Fibroblast of skin of right biceps (primary cell): ENCODE data around the gene CPOX.
"Not testable (repeated sequence)": the region's sequence is repeated elsewhere in the genome, so short reads cannot be mapped to it uniquely, and the experiment has no call there.

Source experiments
- DNase-seq: peaks from one replicate; pipeline ENCODE4 v3.0.0-alpha.2; 2013

Gene CPOX

DNA sequence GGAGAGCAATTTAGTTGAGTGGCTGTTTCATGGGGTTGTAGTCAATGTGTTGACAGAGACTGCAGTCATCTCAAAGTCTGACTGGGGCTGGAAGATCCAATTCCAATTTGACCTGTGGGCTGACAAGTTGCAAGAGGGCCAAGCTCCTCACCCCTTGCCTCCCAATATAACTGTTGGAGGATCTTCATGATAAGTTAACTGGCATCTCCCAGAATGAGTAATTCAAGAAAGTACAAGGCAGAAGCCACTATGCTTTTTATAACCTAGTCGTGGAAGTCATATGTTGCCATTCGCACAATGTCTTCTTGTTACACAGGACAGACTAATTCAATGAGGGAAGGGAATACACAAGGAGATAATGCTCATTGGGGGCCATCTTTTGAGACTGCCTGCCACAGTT is 32.5 kb downstream of the CPOX start:
- DNase-seq, result no peak

GRCh38 chr3:98559769-98560168 is 33.6 kb downstream of the CPOX start:
- DNase-seq, result not testable (repeated sequence)

GRCh38 chr3:98558100-98558827 is 35.1 kb downstream of the CPOX start:
- no peak for DNase-seq

DNA sequence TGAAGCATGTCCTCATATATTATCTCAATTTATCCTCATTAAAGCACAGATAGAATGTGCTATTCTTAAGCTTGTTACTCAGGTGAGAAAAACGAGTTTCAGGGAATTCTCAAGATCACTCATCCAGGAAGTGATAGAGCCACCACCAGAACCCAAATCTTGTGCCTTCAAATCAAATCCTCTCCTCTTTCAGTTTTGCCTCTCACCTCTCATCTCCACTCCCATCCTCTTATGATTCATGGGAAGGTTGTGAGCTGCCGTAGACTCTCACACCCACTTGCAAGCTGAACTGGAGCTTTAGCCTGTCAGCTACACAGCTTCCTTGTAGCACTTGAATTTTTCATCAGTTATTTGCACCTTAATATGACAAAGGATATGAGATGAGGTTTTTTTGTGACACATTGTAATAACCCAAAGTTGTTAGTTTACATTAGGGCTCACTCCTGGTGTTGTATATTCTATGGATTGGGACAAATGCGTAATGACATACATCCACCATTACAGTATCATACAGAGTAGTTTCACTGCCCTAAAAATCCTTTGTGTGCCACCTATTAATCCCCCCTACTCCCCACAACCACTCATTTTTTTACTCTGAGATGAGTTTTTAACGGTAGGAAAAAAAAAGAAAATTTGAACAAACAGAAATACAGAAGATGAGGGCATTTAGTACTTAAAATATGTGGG is 35.9 kb downstream of the CPOX start:
- DNase-seq, result no peak

DNA sequence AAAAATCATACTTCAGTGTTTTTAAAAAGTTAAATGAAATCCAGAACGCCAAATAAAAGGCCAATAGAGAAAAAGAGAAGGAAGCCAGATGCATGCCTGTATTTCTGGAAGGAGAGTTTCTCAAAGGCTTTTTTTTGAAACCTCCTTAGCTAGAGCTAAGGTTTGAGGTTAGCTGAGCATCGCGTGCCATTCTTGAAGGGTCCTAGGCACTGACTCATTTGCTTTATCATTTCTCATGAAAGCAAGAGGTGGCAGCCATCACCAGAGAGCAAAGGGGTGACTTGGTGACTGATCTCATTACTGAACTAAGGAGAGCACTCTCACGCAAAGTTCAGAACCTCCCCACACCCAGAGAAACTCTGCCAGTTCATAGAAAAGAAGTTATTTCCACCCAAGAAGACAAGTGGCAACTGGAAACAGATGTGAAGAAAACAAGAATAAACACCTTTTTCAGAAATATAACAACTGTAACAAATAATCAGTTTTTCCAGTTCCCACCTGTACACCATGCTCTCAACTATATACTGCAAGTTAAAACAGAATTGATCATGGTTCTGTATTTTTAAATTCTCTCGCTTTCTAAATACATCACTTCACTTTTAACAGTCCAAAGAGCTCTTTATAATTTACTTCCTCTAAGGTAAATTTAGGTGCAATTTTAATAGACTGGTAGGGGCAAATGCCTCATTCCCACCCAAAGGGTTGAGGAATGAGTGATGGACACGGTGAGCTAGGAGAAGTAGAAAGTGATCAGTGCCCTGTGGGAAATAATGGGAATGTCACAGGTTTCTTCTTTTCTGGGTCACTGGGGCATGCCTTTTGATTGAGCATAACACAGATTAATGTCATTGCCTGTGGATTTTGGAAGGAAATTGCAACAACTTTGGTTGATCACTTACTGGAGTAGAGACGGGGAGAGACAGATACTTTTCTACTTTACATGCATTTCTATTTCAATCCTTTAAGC is 37.0 kb downstream of the CPOX start:
- no peak for DNase-seq

DNA sequence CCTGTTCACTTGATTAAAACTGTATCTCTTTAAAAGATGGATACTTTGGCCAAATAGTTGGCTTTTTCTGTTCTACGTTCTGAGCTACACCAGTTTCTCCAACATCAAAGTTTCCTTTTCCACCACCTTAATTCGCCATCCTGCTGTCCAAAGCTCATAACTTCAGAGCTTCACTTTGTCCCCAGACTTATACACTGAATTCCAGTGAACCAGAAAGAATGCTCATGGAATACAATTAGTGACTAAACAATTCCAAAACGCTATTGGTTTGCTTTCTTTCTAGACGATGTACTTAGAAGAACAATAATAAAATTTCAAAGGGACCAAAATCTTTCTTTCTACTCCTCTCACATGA is 38.4 kb downstream of the CPOX start:
- DNase-seq, result no peak

GRCh38 chr3:98554580-98554979 is 38.8 kb downstream of the CPOX start:
- DNase-seq, result no peak

DNA sequence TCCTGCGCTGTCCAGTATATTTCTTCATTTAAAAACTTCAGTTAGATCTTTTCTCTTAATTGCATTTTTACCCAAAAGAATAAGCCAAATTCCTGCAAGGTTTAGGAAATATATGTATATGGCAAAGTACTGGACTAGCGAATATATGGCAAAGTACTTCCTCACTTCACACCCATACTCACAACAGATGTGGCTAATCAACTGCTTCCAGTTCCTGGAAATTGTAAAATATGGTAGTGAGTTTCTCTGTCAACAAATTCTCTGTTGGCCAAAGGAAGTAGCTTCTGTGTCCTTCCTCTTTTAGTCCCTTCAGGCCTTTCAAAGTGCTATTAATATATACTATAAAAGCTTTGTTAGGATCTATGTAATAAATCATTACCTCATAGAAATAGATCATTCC is 39.7 kb downstream of the CPOX start:
- no peak for DNase-seq

DNA sequence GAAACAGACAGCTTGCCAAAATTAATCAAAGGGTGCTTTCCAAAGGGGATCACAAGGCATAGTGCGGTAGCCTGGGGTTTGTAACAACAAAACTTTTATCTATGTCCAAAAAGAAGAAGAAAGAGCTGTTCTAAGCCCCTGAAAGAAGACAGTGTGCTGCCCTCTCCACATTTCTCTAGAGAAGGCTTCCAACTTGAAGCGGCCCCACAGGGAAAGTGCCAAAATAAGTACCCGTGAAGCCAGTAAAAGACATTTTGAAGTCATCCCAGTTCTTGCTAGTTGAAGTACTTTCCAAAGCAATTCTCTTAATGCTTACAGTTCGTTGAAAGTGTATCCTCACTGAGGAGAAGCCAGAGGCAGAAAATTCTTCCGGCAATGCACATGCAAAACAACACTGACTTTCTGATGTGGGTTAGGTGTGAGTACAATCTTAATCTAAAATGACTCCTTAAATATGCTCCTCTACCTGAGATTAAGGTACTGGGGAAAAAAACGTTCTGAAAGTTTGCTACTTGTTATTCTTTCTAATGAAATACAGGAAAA is 40.3 kb downstream of the CPOX start:
- no peak for DNase-seq

DNA sequence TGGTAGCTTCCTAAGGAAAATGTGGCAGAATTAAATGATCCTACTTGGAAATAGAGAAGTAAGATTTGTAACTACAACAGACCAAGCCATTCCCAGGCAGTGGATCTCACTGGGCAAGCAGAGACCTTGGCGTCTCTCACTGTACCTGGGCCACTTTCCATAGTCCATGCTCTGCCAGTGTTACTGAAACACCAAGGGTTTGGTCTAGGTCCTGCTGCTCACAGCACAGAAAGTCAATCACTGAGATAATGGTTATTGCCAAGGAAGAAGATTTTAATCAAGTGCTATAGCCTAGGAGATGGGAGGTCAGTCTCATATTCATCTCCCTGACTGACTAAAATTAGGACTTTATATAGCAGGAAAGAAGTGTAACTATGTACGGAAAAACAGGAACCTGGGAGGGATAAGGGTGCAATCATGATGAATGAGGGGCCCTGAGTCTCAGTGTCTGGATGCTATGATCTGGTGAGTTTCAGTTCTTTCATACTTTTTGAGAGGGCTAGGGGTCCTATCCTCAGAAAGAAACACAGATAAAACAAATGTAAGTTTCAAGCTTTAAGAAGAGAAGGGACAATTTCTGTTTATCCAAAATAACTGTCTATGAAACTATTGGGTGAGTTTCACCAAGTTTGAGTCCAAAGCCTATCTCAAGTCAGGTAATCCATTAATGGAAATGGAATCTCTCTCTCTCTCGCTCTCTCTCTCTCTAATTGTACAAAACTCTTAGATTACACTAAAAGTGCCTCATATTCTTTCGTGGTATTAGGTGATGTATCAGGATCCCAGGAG is 41.0 kb downstream of the CPOX start:
- no peak for DNase-seq

- no peak for DNase-seq
Measured at GRCh38 chr3:98551754-98552153, 41.7 kb downstream of the CPOX start.

DNA sequence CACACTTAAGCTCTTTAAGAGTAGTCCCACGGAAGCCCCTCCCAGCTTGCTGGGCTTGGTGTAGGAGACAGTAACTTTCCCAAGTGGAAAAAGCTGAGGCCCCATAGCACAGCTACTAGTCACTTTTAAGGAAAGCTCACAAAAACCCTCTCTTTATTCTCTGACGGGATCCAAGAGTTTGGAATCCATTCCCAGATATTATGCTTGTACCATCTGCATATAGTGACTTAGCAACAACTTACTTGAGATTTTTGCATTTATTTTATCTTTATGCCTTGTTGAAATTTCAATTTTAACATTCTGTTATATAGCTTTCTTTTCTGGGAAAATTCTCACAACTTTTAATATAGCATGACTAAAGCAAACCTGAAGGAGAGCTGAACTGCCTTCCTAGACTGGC is 42.2 kb downstream of the CPOX start:
- no peak for DNase-seq

DNA sequence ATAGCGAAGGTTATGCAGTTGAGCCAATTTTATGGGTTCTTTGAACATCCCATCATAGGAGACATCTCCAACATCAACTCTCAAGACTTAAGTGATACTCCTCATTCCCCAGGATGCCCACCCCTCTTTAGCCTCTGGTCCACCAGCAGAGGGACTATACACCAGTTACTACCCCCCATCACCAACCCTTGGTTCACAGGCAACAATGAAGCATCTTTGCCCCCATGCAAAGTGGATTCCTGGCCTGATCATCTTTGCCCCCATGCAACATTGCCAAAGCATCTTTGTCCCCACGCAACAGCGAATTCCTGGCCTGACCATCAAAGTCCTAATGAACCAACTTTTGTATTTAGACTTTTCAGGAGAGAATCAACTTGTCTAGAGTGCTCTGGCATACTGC is 42.6 kb downstream of the CPOX start:
- no peak for DNase-seq

DNA sequence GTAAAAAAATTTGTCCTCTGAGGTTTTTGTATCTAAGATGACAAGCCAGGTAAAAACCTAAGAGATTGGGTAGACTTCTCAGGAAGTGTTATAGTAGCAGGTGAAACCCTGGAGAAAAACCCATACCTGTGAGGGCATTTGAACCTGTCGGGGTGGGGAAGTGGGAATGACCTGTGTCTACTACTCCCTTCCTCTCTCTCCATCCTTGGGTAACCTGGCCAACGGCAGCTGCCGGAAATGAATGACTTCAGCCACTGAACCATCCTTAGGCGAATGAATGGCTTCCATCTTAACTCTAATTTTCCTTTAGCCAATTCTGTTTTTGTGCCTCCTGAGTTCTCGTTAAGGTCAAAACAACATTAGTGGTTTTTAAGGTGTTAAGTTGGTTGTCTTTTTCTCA is 44.9 kb downstream of the CPOX start:
- no peak for DNase-seq

- no peak for DNase-seq
Measured at GRCh38 chr3:98545940-98546339, 47.5 kb downstream of the CPOX start.

GRCh38 chr3:98542623-98543022 is 50.8 kb downstream of the CPOX start:
- no peak for DNase-seq

DNA sequence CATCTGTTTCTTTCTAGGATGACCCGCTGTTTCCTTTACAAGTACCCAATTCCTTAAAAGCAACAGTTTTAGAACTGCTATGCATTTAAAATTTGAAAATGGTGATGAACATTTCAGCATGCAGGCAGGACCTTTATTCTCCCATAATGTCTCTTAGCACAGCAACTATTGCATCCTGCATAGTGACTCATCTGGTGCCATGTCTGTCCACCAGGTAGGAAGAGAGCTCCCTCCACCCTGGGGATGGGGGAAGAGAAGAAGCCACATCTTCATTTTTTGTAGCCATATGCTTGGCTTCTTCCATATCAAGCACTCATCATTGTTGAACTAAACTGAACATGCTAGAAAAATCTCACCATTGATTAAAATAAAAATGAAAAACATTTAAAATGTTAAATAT is 51.7 kb downstream of the CPOX start:
- no peak for DNase-seq

DNA sequence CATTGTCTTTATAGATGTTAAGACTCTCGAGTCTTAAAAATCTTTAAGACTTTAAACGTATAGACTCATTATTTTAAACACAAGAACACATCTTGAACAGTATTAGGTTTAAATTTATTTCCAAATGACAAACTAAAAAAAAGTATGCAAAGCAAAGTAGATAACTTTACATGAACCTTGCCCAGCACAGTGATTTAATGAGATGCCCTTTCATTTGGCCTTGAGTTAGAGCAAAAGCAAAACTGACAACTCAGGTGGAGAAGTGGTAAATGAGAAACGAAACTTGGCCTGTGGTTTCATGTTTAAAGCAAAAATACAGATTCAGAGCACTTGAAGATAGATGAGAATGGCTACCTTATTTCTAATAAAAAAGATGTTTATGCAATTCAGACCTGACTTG is 53.1 kb downstream of the CPOX start:
- DNase-seq, result no peak

- DNase-seq, result no peak
Measured at GRCh38 chr3:98536456-98537017, 56.9 kb downstream of the CPOX start.

GRCh38 chr3:98534734-98535133 is 58.7 kb downstream of the CPOX start:
- no peak for DNase-seq

- no peak for DNase-seq
Measured at GRCh38 chr3:98534168-98534567, 59.2 kb downstream of the CPOX start.
